Uterus (tissue), 4 donors: ENCODE results near the gene C11orf86. TPM values are rescaled to one million over a fixed set of nuclear protein-coding genes. Genes with fewer than 3 reads are reported as not detected.

Experiments
- DNase-seq, 2 donors: peaks; one replicate each; pipeline ENCODE4 v3.0.0-alpha.2; 2019 to 2020
- H3K27ac ChIP-seq, 2 donors: fragments of 200-600 bp; sonication (generic); 1 replicate in 1 of 2; 2 replicates in 1 of 2; pipeline ENCODE4 v1.5.1; 2016 to 2018
- H3K27me3 ChIP-seq, 2 donors: fragments of 200-600 bp; sonication (generic); one replicate each; pipeline ENCODE4 v1.5.1; 2018 to 2019; ENCODE audit warnings: control low read depth in 1 of 2
- H3K36me3 ChIP-seq, 2 donors: fragments of 200-600 bp; sonication (generic); one replicate each; pipeline ENCODE4 v1.5.1; 2019; ENCODE audit warnings: control low read depth in 1 of 2
- H3K4me1 ChIP-seq, 2 donors: fragments of 200-600 bp; sonication (generic); one replicate each; pipeline ENCODE4 v1.5.1; 2018 to 2019; ENCODE audit warnings: control low read depth in 1 of 2
- H3K4me3 ChIP-seq, 2 donors: fragments of 200-600 bp; sonication (generic); 1 replicate in 1 of 2; 2 replicates in 1 of 2; pipeline ENCODE4 v1.5.1; 2018 to 2019; ENCODE audit warnings: mild to moderate bottlenecking in 1 of 2
- H3K9me3 ChIP-seq, 2 donors: fragments of 200-600 bp; sonication (generic); one replicate each; pipeline ENCODE4 v1.5.1; 2019; ENCODE audit warnings: control low read depth in 1 of 2
- POLR2A ChIP-seq, 2 donors: fragments of 450-650 bp; IDR thresholded peaks; one replicate each; pipeline ENCODE4 v1.6.1; 2016; ENCODE audit warnings: antibody characterized with exemption in 2 of 2, mild to moderate bottlenecking in 1 of 2, moderate library complexity in 1 of 2
- intact Hi-C: fragments of 100-400 bp; cut with DNase I; formaldehyde crosslinking; loops from one replicate; pipeline ENCODE4 v1.15.1; 2023; ENCODE audit warnings: low total_unique reads
- total RNA-seq, 4 donors: library from RNA; depleted of rRNA in 3 of 4; stranded (reverse); fragments of >200 nt in 3 of 4; gene quantifications; one replicate each; pipeline versions ENCODE4 v1.1.0 to v1.2.4, GENCODE V29; 2014 to 2023
- TF ChIP-seq, protein P1 (sequence below), 4 experiments: fragments of 200-600 bp in 2 of 4; fragments of 450-650 bp in 2 of 4; sonication (generic) in 2 of 4; IDR thresholded peaks; one replicate each; pipeline ENCODE4 v1.5.1; 2016 to 2019; ENCODE audit warnings: antibody characterized with exemption in 4 of 4, mild to moderate bottlenecking in 2 of 4, moderate library complexity in 1 of 4
- donor health status: DM: yes; HTN: yes; CAD: no.

The C11orf86 gene
- total RNA-seq, 4 donors from 2014 or later = not detected

DNA sequence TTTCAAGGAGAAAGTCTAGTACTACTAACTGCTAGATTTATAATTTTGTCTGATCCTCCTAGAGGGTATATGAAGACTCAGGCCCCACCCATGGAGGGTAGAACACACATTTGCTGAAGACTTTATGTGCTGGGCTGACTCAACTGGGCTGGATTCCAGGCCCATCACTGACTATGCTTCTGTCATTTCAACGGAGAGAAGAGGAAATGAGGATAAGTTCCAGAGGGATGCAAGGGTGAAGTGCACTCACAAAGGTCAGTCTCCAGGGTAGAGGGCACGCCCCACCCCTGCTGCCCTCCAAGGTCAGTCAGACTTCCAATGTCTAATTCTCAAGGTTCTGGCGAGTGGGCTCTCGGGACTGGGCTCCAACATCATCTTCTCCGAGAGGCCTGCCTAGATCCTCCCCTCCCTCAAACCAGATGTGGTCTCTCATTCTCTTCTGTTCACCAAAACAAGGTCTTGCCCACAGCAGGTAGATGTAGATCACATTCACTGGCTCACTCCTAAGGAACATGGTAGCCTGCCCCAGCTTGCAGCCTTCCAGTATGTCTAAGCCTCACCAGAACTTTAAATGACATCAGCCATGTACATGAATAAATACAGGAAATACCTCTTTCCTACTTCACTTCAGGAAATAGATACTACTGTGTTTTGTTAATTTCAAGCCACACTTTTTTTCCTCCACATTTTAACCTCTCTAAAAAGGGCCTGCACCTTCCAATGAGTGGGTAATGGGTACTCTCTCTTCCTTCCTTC lies 7.3 kb upstream of the C11orf86 start:
- TF ChIP-seq POLR2A (IDR thresholded peaks at IDR 0.05) = no peak
- TF ChIP-seq, protein P1, sequence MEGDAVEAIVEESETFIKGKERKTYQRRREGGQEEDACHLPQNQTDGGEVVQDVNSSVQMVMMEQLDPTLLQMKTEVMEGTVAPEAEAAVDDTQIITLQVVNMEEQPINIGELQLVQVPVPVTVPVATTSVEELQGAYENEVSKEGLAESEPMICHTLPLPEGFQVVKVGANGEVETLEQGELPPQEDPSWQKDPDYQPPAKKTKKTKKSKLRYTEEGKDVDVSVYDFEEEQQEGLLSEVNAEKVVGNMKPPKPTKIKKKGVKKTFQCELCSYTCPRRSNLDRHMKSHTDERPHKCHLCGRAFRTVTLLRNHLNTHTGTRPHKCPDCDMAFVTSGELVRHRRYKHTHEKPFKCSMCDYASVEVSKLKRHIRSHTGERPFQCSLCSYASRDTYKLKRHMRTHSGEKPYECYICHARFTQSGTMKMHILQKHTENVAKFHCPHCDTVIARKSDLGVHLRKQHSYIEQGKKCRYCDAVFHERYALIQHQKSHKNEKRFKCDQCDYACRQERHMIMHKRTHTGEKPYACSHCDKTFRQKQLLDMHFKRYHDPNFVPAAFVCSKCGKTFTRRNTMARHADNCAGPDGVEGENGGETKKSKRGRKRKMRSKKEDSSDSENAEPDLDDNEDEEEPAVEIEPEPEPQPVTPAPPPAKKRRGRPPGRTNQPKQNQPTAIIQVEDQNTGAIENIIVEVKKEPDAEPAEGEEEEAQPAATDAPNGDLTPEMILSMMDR (IDR thresholded peaks at IDR 0.05) = no peak
- H3K4me3 ChIP-seq = no peak overlapping the region
- H3K27ac ChIP-seq = no peak overlapping the region
- DNase-seq = peak in 1 of 2 donors; percentile 38
- H3K27me3 ChIP-seq = no peaks in the 10 kb centered on the region
- intact Hi-C loops = no loop called here
- no peaks in the 10 kb centered on the region for H3K4me1 ChIP-seq
- no peaks in the 10 kb centered on the region for H3K9me3 ChIP-seq
- no peaks in the 10 kb centered on the region for H3K36me3 ChIP-seq

DNA sequence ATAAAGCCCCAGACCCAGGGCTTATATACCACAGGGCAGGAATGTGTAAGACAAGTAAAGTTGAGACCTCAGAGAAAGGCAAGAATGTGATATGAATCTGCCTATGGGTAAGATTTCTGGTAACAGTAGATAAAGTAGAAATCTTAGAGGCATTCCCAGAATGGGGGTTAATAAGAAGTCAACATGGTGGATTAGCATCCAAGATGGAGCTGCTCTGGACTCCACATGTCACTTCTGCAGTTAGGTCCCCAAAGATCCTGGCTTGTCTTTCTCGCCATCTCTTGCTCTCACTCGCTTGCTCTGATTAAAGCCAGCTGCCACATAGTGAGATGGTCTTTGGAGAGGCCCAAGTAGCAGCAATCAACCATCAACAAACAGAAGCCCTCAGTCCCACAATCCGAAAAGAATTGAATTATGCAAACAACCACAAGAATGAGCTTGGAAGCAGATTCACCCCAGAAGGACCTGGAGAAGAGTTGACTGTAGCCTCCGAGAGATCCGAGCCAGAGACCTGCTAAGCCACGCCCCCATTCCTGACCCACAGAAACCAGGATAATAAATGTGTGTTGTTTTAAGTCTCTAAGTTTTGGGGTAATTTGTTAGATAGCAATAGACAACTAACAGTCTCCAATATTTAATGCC lies 5.4 kb upstream of the C11orf86 start:
- H3K27me3 ChIP-seq = no peaks in the 10 kb centered on the region
- intact Hi-C loops = no loop called here
- TF ChIP-seq, protein P1 (IDR thresholded peaks at IDR 0.05) = no peak
- no peak for TF ChIP-seq POLR2A (IDR thresholded peaks at IDR 0.05)
- no peaks in the 10 kb centered on the region for H3K9me3 ChIP-seq
- no peaks in the 10 kb centered on the region for H3K36me3 ChIP-seq
- H3K4me3 ChIP-seq = no peak overlapping the region
- no peaks in the 10 kb centered on the region for H3K4me1 ChIP-seq
- H3K27ac ChIP-seq = no peak overlapping the region
- no peak for DNase-seq

DNA sequence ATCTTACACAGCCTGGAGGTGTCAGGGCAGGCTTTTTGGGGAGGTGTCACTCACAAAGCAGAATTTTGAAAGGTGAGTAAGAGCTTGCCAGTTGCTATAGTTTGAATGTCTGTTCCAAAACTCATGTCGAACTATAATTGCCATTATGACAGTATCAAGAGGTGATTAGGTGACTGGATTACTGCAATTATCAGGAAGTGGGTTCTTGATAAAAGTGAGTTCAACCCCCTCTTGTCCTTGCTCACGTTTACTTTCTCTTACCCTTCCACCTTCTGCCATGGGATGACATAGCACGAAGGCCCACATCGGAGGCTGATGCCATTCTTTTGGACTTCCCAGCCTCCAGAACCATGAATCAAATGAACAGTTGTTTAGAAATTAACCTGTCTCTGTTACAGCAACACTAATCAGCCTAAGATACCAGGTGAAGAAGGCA lies 4.7 kb upstream of the C11orf86 start:
- H3K4me3 ChIP-seq = no peak overlapping the region

DNA sequence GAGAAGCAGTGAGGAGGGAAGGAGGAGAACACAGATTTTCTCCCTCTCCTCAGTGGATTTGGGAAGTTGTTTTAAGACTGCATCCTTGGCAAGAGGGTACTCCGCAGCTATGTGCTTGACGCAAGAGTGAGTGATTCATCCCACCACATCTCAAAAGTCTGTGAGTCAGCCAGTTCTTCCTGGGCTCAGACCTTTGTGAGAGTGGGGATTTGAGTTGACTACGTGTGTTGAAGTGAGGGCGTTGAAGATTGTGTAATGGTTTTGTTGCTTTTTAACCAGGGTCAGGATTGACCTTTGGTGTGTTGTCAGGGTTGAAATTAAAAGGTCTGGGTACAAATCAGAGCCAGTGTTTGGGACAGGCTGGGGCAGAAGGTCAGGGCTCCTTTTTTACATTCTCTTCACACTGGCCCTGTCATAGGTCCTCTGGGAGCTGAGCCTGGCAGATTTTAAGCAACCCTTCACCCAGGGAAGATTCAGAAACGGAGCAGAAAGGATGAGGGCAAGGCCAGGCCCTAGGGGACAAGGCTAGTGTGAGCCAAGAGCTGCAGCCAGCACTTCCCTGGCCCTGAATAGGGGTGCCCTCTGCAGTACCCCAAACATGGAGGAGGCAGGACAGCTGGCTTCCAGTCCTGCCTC lies 4.2 kb upstream of the C11orf86 start:
- peak; percentile 25 to 65 for DNase-seq
- Histone ChIP-seq H3K9me3 (no peaks in the 10 kb centered on the region), H3K4me3 (no peak overlapping the region), H3K4me1 (no peaks in the 10 kb centered on the region), H3K27ac (peak overlapping the region; percentile 70), H3K36me3 (no peaks in the 10 kb centered on the region), H3K27me3 (no peaks in the 10 kb centered on the region)
- intact Hi-C loops = no loop called here
- TF ChIP-seq POLR2A (IDR thresholded peaks at IDR 0.05) = no peak

More for the DNA sequence above, 4.7 kb upstream of the C11orf86 start:
- Histone ChIP-seq H3K27ac (peak overlapping the region; percentile 68 to 70), H3K27me3 (no peaks in the 10 kb centered on the region), H3K9me3 (no peaks in the 10 kb centered on the region), H3K4me1 (no peaks in the 10 kb centered on the region), H3K36me3 (no peaks in the 10 kb centered on the region)
- no peak for DNase-seq
- TF ChIP-seq, protein P1 (IDR thresholded peaks at IDR 0.05) = no peak
- no peak for TF ChIP-seq POLR2A (IDR thresholded peaks at IDR 0.05)
- intact Hi-C loops = no loop called here

DNA sequence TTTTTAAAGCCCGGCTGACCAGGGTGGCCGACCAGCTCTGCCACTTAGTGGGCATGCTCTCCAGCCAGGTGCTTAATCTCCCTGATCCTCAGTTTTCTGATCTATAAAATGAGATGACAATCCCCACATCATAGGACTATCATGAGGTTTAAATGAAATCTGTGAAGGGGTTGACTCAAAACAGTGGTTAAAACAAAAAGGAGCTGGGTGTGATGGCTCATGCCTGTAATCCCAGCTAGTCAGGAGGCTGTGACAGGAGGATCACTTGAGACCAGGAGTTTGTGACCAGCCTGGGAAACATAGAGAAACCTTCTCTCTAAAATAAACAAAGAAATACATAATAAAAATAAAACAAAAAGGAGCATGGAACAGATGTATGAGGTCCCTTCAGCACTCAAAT lies 3.6 kb upstream of the C11orf86 start:
- H3K27me3 ChIP-seq = no peaks in the 10 kb centered on the region
- H3K27ac ChIP-seq = peak overlapping the region; percentile 70
- no peak for DNase-seq
- intact Hi-C loops = no loop called here
- no peaks in the 10 kb centered on the region for H3K9me3 ChIP-seq
- TF ChIP-seq POLR2A (IDR thresholded peaks at IDR 0.05) = no peak
- TF ChIP-seq, protein P1 (IDR thresholded peaks at IDR 0.05) = no peak
- no peak overlapping the region for H3K4me3 ChIP-seq
- no peaks in the 10 kb centered on the region for H3K4me1 ChIP-seq
- no peaks in the 10 kb centered on the region for H3K36me3 ChIP-seq
